ENCODE results near the gene CRBN.

- TF ChIP-seq, protein P1, sequence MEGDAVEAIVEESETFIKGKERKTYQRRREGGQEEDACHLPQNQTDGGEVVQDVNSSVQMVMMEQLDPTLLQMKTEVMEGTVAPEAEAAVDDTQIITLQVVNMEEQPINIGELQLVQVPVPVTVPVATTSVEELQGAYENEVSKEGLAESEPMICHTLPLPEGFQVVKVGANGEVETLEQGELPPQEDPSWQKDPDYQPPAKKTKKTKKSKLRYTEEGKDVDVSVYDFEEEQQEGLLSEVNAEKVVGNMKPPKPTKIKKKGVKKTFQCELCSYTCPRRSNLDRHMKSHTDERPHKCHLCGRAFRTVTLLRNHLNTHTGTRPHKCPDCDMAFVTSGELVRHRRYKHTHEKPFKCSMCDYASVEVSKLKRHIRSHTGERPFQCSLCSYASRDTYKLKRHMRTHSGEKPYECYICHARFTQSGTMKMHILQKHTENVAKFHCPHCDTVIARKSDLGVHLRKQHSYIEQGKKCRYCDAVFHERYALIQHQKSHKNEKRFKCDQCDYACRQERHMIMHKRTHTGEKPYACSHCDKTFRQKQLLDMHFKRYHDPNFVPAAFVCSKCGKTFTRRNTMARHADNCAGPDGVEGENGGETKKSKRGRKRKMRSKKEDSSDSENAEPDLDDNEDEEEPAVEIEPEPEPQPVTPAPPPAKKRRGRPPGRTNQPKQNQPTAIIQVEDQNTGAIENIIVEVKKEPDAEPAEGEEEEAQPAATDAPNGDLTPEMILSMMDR (IDR thresholded peaks at IDR 0.05; ENCODE audit: low read depth, low read length) = no peak
- TF ChIP-seq, protein P2, sequence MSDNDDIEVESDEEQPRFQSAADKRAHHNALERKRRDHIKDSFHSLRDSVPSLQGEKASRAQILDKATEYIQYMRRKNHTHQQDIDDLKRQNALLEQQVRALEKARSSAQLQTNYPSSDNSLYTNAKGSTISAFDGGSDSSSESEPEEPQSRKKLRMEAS (IDR thresholded peaks at IDR 0.05; ENCODE audit: low read depth, low read length) = no peak
- TF ChIP-seq POLR2A (IDR thresholded peaks at IDR 0.05; ENCODE audit: extremely low read depth, insufficient read length) (no peak), MYC (IDR thresholded peaks at IDR 0.05; ENCODE audit: low read depth, low read length) (no peak)
Observed at GRCh38 chr3:3151513-3151912, 28.0 kb downstream of the CRBN start.
